ENCODE measurements around the gene DLG2.

DNA sequence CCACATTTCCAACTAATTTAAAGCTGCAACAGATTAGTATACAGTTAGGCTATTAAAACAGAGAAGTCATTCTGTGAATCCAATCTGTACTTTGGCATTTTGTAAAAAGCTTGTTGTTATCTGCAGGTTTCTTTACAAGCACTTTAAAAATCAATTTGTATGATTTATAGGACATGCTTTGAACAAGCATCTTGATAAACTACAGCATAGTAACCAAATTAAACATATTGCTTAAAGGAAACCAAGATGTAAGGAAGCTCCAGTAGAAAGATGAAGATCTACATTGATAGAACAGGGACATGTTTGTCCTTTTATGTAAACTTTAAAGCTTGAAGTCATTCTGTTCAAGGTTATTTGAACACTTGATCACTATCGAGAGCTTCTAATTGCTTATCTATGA lies 1842.7 kb downstream of the DLG2 start:
- TF ChIP-seq EZH2 (IDR thresholded peaks at IDR 0.05; ENCODE audit: borderline replicate concordance, low read length), result no peak
- TF ChIP-seq, protein P1, sequence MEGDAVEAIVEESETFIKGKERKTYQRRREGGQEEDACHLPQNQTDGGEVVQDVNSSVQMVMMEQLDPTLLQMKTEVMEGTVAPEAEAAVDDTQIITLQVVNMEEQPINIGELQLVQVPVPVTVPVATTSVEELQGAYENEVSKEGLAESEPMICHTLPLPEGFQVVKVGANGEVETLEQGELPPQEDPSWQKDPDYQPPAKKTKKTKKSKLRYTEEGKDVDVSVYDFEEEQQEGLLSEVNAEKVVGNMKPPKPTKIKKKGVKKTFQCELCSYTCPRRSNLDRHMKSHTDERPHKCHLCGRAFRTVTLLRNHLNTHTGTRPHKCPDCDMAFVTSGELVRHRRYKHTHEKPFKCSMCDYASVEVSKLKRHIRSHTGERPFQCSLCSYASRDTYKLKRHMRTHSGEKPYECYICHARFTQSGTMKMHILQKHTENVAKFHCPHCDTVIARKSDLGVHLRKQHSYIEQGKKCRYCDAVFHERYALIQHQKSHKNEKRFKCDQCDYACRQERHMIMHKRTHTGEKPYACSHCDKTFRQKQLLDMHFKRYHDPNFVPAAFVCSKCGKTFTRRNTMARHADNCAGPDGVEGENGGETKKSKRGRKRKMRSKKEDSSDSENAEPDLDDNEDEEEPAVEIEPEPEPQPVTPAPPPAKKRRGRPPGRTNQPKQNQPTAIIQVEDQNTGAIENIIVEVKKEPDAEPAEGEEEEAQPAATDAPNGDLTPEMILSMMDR (IDR thresholded peaks at IDR 0.05; ENCODE audit: low read length), result no peak

Data from OCI-LY1 (cell line).